GM18907 (cell line): ENCODE measurements around the gene BCL2.

ENCODE experiments used
- ATAC-seq: cut with Tn5 transposase; IDR thresholded peaks from one replicate; pipeline ENCODE4 v1.9.1; 2021; ENCODE audit warnings: mild to moderate bottlenecking, moderate library complexity; ENCODE audit not compliant: unreplicated experiment

BCL2 gene

DNA sequence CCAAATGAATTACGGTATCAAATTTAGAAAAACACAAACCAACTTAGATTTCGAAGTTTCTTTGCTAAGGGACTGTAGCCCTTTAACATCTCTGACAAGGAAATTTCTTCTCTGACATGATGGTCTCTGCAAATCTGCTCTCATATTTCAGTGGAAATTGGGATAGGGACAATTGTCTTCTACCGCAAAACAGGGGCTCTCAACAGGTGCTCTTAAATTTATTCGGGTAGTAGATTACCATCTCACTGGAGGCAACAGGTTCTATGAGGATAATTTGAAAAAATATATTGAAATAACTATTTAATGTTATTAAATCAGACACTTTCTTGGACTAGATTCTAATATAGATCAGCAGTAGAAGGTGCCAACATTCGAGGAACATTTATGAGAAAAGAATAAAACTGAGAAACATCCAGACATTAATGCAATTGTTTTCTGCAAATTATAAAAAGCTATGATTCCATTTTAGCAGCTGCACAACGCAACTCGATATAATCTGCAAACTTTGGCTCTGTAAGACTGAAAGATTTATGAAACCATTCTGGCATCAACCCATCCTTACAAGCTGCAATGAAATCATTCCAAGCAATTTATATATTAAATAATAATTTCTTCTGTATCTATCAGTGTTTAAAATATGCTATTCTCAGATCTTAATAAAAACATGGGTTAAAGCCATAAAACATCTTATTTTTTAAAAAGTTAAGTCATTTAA is 10.0 kb upstream of the BCL2 start:
- ATAC-seq, result no peak

DNA sequence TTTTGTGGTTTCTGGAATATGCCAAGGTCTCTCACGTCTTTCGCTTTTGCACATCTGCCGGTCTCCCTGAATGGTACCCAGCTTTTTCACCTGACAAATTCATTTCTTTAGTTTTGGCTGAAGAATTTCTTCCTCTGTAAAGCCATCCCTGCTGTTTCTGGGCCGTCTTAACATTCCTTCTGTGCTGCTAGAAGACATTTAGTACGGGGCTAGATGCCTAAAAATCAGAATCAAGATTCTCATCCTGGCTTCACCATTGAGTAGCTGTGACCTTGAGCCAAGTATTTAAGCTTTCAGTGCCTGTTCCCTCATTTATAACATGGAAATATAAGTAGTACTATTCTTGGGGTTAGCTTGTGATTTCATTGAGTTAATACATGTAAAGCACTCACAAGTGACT is 6.4 kb upstream of the BCL2 start:
- no peak for ATAC-seq

- no peak for ATAC-seq
These were observed 5.6 kb upstream of the BCL2 start for GRCh38 chr18:63325086-63325686.

DNA sequence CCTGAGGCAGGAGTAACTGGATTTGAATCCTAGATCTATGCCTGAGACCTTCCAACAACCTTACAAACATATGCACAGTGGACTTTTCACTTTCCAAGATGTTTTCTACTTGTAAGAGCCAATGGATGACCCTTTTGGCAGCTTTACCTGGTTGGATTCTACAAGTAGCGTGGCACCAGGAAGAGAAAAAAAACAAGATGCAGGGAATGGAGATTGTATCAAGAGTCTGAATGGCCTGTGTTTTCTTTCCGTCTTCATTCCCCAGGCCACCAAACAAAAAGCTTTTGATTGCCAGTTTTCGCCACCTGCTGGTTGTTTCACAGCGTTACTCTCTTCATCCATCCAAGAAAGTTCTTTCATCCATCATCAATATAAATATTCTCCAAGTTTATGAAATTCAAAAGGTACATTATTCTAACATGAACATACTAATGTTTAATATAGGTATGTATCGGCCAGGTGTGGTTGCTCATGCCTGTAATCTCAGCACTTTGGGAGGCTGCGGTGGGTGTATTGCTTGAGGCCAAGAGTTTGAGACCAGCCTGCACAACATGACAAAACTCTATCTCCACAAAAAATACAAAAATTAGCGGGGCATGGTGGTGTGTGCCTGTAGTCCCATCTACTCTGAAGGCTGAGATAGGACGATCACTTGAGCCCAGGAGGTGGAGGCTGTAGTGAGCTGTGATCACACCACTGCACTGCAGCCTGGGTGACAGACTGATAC is 3.5 kb upstream of the BCL2 start:
- no peak for ATAC-seq

DNA sequence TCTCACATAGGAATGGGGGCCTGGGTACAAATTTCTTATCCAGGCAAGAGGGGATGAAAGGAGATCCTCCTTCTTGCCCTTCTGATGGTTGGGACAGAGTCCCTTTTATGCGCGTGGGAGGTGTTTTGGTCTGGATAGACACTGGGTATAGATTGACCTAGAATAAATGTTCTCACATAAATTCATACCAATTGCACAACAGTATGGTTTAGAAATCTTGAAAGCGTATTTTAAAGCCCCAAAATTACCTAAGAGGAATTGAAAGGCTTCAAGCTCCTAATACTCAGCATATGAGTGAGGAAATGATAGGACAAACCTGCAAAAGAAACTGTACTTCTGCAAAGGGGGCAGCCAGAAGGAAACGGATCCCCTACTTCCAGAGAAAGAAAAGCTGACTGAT is 2.6 kb upstream of the BCL2 start:
- no peak for ATAC-seq

DNA sequence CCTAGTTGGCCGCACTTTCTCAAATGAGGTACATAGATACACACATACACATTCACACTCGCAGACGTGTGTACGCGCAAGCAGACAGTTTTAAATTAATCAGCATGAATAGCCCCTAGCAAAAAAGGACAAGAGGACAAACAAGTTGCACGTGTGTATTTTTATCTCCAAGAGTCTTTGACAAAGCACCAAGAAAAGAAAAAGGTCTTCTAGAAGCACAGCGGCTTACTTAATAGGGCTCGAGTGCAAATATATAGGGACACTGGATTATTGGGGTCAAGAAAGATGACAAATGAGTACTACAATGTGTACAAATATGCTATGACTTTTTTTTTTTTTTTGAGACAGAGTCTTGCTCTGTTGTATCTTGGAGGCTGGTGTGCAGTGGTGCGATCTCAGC is 1.7 kb upstream of the BCL2 start:
- no peak for ATAC-seq

DNA sequence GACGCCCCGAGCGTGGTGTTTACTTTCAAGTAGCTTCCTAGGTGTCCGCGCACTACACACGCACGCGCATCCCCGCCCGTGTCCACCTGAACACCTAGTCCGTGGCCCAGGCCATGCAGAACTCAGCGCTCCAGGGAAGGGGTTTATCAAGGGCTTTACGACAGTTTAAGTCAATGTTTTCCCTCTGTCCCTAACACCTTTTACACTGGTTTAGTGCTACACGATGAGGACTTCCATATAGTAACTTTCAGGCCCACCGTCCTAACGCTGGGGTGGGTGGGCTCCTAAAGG is 1.4 kb upstream of the BCL2 start:
- peak; percentile 14 for ATAC-seq

- ATAC-seq, result peak; percentile 56
These were observed 780 bp upstream of the BCL2 start for GRCh38 chr18:63320123-63320974.

DNA sequence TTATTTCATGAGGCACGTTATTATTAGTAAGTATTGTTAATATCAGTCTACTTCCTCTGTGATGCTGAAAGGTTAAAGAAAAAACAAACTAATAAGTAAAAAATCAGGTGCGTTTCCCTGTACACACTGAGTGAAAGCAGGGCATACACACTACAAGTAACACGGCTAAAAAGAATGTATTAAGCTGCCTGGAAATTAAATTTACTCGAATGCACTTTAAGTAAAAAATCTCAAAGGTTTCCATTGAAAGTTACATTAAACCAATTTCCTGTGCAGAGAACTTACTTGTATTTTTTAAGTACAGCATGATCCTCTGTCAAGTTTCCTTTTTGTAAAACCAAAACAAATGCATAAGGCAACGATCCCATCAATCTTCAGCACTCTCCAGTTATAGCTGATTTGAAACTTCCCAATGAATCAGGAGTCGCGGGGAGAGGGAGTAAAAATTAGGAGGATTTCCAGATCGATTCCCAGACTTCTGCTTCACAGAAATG is 633 bp downstream of the BCL2 start:
- no peak for ATAC-seq

DNA sequence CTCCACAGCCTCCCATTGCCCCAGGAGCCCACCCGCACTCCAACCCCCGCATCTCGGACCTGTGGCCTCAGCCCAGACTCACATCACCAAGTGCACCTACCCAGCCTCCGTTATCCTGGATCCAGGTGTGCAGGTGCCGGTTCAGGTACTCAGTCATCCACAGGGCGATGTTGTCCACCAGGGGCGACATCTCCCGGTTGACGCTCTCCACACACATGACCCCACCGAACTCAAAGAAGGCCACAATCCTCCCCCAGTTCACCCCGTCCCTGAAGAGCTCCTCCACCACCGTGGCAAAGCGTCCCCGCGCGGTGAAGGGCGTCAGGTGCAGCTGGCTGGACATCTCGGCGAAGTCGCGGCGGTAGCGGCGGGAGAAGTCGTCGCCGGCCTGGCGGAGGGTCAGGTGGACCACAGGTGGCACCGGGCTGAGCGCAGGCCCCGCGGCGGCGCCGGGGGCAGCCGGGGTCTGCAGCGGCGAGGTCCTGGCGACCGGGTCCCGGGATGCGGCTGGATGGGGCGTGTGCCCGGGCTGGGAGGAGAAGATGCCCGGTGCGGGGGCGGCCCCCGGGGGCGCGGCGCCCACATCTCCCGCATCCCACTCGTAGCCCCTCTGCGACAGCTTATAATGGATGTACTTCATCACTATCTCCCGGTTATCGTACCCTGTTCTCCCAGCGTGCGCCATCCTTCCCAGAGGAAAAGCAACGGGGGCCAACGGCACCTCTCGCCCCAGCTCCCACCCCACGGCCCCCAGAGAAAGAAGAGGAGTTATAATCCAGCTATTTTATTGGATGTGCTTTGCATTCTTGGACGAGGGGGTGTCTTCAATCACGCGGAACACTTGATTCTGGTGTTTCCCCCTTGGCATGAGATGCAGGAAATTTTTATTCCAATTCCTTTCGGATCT is 1.3 kb downstream of the BCL2 start:
- ATAC-seq, result peak; percentile 43

DNA sequence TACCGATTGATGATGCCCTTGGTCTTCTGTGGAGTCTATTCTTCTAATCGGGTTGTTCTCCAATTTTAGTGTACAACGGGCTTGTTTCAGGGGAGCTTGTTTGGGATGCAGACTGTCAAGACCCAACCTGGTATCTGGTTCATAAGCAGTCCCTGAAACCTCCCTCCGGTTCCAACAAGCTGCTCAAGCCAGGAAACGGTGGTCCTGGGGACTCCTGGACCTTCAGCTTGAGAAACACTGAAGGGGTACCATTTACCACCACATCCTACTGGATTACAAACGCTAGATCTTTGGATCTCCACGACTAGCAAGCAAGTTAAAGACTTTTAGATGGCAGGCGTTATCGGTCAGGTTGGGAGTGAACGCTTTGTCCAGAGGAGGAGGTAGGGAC is 2.0 kb downstream of the BCL2 start:
- ATAC-seq, result no peak

- ATAC-seq, result no peak
These were observed 2.7 kb downstream of the BCL2 start for GRCh38 chr18:63316612-63317555.

DNA sequence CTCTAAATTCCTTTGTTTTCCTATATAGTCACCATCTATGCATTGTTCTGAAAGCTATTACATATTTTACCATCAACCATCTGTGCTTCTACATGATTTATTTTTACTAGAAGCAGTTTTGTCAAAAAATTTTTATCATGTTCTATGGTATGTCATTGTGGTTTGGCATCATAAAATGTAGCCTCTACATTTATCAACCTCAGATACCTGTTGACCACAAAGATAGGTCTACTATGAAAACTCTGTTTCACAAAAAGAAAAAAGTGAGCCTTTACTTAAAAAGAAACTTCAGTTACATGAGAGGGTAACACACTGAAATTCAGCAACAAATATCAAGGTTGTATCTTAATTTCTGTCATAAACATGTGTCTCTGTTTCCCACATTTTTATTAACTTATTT is 3.7 kb downstream of the BCL2 start:
- no peak for ATAC-seq

- ATAC-seq, result no peak
These were observed 4.4 kb downstream of the BCL2 start for GRCh38 chr18:63315131-63315662.

- ATAC-seq, result no peak
These were observed 5.3 kb downstream of the BCL2 start for GRCh38 chr18:63314062-63314790.

GRCh38 chr18:63313396-63313917 is 6.1 kb downstream of the BCL2 start:
- ATAC-seq, result no peak

DNA sequence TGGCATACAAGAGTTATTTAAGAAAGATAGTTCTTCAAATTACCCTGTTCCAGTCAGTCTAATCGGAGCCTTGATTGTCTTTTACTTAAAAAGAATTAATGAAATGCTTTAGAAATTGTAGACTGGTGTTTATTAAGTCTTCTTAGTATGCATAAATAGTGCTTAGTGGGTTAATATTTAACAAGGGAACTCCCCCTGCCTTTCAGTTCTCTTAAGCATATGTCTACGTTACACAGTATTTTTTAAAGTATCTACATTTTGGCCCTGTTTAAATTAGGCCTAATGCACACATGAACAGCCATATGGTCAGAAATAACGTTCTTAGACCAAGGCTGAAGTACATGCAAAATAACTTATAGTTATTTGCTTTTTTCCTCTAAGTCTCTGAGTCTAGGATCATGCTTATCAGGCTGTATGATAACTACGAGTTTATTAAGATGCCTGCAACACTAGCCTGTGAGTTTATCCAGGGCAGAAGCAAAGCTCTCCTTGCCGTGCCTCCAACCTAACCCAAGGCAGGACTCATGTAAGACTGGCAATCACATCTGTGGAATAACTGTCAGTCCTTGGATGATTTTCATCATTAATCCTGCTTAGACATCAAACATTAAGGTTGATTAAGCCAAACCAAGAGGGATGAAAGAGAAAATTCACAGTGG is 6.7 kb downstream of the BCL2 start:
- ATAC-seq, result peak; percentile 41

DNA sequence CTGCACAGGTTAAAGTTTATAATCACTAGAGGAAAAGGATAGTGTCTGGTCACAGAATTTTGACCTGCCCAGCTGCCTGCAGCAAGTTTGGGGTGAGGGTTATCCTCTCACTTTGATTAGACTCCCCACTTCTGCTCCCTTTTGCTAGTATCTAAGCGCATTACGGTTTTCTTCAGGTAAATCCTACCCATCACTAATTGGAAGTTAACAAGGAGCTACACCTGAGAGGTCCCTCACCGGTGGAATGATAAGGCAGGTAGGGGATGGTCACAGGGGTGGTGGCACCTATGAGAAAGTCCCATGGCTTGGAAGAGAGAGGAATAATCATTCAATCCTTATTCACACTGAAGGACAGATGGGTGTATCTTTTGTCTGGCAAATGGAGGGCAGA is 7.6 kb downstream of the BCL2 start:
- ATAC-seq, result no peak
